Activated CD4-positive, alpha-beta T cell treated with anti-CD3 and anti-CD28 coated beads, Interleukin-2, Interleukin-4, amounts not matched to agents 100 ng/mL and 50 ng/mL, durations not matched to agents 16 hours and 8 hours (primary cell): Measurements from ENCODE around the gene IGSF22.
A peak's percentile ranks its signal among the peaks of the same experiment; 100 is the strongest.

Source experiments
- DNase-seq: peaks from one replicate; pipeline ENCODE4 v3.0.0-alpha.2; 2020; ENCODE audit warnings: low spot score

The IGSF22 gene

GRCh38 chr11:18726040-18726439 is at the start of gene IGSF22:
Gene IGSF22 (minus strand): TSS chr11:18726188. CDS start chr11:18724236, 1,952 bp downstream.
- no peak for DNase-seq

DNA sequence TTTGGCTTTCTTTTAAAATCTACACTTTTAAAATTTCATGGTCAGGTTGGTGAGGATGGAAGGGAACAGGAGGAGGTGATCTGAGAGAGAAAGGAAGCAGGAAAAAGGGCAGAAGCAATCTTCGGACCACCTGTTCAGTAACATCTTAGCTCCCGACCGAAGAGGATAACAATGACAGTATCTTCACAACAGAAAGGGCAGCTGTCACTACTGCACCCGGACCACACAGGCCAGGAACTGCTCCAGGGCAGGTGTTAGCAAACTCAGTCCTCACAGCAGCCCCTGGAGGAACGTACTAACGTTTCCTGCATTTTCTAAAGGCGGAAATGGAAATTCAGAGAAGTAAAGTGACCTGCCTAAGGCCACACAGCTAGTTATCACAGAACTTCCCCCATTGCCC is 48.8 kb upstream of the IGSF22 start:
- no peak for DNase-seq

GRCh38 chr11:18773681-18774080 is 47.7 kb upstream of the IGSF22 start:
- no peak for DNase-seq

GRCh38 chr11:18773104-18773503 is 47.1 kb upstream of the IGSF22 start:
- DNase-seq = no peak

- DNase-seq = no peak
These were observed 46.2 kb upstream of the IGSF22 start for GRCh38 chr11:18772211-18772610.

GRCh38 chr11:18771266-18772035 is 45.5 kb upstream of the IGSF22 start:
- DNase-seq = no peak

DNA sequence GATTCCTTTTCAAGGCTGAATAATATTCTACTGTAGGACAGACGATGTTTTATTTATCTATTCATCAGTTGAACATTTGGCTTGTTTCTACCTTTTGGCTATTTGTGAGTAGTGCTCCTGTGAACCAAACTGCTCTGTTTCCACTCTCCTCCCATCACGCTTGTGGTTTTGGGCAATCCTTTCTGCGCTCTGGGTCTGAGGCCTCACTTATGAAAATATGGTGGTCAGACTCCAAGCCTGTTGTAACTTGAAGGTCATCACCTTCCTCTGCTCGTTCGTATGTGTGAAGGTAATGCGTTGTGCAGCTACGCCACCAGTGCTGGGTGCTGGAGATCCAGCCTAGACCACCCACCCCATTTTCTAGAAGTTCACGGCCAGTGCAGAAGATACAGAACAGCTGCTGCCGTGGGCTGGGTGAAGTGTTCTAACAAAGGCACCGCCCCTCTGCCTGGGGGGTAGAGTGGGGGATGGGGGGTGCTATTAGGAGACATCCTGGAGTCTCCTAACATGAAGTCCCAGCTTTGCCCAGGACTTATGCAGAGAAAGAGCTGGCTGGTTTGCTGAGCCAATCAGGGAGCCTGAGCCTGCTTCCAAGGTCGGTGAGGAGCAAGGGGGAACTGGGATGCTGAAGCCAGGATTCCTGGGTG is 44.6 kb upstream of the IGSF22 start:
- no peak for DNase-seq

DNA sequence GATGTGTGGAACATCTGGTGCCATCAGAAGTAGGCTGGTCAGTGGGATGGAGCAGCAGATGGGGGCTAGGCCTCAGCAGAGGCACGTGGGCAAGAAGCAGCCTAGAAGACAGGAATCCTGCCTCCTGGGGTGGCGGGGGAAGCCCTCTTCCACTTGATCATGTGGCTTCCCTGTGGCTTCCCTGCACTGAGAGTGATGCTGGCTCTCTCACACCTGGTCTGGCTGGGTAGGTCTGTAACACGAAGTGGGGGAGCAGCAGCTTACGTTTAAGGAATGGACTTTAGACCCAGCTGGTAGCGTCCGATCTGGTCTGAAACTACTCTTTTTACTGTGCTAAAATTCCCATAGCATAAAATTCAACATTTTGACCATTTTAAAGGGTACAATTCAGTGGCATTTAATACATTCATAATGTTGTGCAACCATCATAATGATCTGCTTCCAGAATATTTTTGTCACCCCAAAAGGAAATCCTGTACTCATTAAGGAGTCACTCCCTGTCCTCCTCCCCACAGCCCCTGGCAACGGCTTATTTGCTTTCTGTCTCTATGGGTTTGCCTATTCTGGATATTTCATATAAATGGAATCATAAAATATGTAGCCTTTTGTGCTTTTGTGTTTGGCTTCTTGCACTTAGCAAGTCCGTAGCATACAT is 43.9 kb upstream of the IGSF22 start:
- no peak for DNase-seq

DNA sequence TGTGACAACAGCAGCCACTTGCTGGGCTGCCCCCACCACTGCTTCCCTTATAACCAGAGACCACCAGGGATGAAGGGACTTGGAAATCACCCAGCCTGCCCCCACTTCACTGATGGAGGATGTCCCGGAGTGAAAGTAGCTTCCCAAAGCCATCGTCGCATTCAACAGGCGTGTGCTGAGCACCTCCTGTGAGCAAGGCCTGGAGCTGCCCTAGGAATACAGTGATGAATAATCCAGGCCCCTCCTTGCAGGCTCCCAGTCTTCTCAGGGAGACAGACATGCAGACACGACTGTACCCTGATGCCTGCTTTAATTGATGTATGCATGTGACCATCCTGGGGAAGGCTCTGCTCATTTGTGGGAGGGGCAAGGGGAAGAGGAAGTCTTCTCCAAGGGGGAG is 43.0 kb upstream of the IGSF22 start:
- DNase-seq = no peak

DNA sequence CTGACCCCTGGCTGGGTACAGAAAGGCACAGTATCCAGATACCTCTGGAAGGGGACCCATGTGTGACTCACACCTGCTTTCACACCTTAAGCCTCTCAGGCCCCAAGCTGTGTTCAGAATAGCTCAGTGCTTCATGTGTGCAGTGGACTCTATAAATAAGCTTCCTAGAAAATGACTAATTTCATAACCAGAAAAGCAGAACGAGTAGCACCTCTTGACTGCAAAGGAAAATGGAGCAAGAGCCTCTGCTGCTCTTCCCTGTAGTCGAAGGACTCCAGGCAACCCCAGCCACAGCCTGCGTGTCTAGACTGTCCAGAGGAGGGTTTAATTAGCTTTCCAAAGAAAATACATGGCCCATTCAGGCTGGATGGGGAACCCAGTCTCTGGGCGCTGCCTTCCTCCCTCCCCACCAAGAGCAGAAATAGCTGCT is 42.5 kb upstream of the IGSF22 start:
- peak; percentile 67 for DNase-seq

DNA sequence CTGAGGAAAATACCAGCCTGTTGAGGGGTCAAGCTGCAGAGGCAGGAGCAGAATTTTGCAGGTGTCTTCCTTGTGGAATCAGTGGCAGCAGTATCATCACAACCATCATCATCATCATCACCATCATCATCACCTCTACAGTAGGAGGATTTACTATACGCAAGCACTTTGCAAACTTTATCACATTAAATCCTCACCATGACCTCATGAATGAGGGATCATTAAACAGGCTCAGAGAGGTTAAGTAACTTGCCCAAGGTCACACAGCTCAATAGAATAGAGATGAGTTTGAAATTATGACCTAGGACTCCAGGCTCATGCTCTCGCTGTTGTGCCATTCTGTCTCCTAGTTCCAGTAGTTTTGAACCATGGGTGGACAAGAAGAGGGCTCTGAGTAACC is 40.0 kb upstream of the IGSF22 start:
- DNase-seq = no peak

GRCh38 chr11:18765554-18765953 is 39.6 kb upstream of the IGSF22 start:
- no peak for DNase-seq

GRCh38 chr11:18761741-18762140 is 35.8 kb upstream of the IGSF22 start:
- no peak for DNase-seq

- no peak for DNase-seq
These were observed 35.2 kb upstream of the IGSF22 start for GRCh38 chr11:18761144-18761543.

- DNase-seq = no peak
These were observed 31.8 kb upstream of the IGSF22 start for GRCh38 chr11:18757811-18758210.

- DNase-seq = no peak
These were observed 30.9 kb upstream of the IGSF22 start for GRCh38 chr11:18756889-18757288.

- DNase-seq = no peak
These were observed 28.3 kb upstream of the IGSF22 start for GRCh38 chr11:18754308-18754707.

DNA sequence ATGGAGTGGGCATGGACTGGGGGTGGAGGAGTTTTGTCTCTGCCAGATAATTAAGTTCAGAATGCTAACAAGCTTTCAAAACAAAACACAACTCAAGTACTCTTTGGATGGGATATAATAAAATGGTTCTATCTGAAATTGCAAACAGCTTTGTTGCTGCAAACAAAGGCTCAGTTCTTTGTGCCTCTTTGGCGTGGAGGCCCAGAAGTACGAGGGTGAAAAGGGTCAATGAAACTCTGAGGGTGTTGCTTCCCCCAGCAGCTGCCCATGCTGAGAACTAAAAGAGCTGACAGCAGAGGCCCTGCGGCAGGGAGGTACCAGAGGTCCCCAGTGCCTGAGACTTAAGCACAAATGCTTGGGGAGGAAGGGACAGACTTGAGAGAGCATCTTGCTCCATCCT is 26.5 kb upstream of the IGSF22 start:
- no peak for DNase-seq

GRCh38 chr11:18750944-18751343 is 25.0 kb upstream of the IGSF22 start:
- no peak for DNase-seq

- no peak for DNase-seq
These were observed 23.8 kb upstream of the IGSF22 start for GRCh38 chr11:18749681-18750319.

- DNase-seq = no peak
These were observed 22.9 kb upstream of the IGSF22 start for GRCh38 chr11:18748766-18749365.

- no peak for DNase-seq
These were observed 19.3 kb upstream of the IGSF22 start for GRCh38 chr11:18745251-18745650.
